ENCODE data around the gene PADI6. TPM values are rescaled to one million over a fixed set of nuclear protein-coding genes. Genes with fewer than 3 reads are reported as not detected.
A peak's percentile ranks its signal among the peaks of the same experiment; 100 is the strongest.

PADI6 gene
- polyA plus RNA-seq, 1 of the 3 experiments (the other 2 are of a cell fraction): not detected

DNA sequence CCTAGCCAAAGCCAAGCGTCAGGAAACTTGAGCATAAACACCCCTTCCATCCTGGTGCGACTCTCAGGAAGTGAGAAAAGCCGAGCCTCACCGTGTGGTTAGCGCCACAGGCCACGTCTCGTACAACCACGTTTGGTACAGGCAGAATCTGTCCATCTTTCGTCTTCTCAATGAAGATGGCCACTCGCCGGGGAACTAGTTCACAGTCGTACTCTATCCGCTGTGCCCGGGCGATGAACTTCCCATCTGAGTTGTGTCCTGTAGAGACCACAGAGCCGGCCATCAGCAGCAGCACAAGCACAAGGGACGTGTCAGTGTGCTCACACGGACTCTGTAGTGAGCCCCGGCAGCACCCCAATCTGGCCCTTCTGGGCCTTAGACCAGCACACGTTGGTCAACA lies 44.4 kb downstream of the PADI6 start:
- ChIA-PET POLR2A (no interaction called here), CTCF (interaction anchor here (1.3 to 1.7 kb wide), 2 partner anchors 10 to 190 kb away, joined by 6 to 9 read pairs; no protein-coding TSS in a partner anchor)
- Histone ChIP-seq H4K20me1 (ENCODE audit: insufficient read depth) (peaks cover 9% of the 10 kb centered on the region; the same call in 1 of the 2 replicates), H3K36me3 (replicated peaks in 1 of 2; ENCODE audit: control insufficient read depth in 1 of 2, insufficient read depth in 2 of 2, low read length in 1 of 2) (peaks cover 78 to 89% of the 10 kb centered on the region in 2 experiments), H3K27ac (ENCODE audit: low read depth in 2 of 2, low read length in 1 of 2) (no peak overlapping the region), H3F3A (replicated peaks; ENCODE audit: insufficient read depth) (peaks cover 12% of the 10 kb centered on the region), H3K27me3 (ENCODE audit: insufficient read depth) (no peaks in the 10 kb centered on the region), H3K4me3 (ENCODE audit: low read depth in 2 of 2, low read length in 1 of 2) (no peak overlapping the region), H3K9ac (no peak overlapping the region), H3K4me1 (ENCODE audit: control insufficient read depth in 1 of 2, insufficient read depth in 2 of 2, low read depth in 1 of 2, low read length in 1 of 2) (no peaks in the 10 kb centered on the region; a peak in 1 of 4 replicates), H3K4me2 (no peak overlapping the region), H3K9me3 (no peaks in the 10 kb centered on the region), H2AFZ (ENCODE audit: low read depth) (no peak overlapping the region), H3K9me2 (no peaks in the 10 kb centered on the region), H3K79me2 (ENCODE audit: insufficient read depth) (peaks cover 34% of the 10 kb centered on the region; the same call in 1 of the 2 replicates)
- 96% methylated on average over 19 of the region's 20 CpGs for WGBS (ENCODE audit: low lambda C conversion rate)
- DNase-seq: no peak
- TF ChIP-seq TCF12 (IDR thresholded peaks at IDR 0.05) (no peak), SMC3 (IDR thresholded peaks at IDR 0.05; ENCODE audit: low read depth, low read length) (no peak)

DNA sequence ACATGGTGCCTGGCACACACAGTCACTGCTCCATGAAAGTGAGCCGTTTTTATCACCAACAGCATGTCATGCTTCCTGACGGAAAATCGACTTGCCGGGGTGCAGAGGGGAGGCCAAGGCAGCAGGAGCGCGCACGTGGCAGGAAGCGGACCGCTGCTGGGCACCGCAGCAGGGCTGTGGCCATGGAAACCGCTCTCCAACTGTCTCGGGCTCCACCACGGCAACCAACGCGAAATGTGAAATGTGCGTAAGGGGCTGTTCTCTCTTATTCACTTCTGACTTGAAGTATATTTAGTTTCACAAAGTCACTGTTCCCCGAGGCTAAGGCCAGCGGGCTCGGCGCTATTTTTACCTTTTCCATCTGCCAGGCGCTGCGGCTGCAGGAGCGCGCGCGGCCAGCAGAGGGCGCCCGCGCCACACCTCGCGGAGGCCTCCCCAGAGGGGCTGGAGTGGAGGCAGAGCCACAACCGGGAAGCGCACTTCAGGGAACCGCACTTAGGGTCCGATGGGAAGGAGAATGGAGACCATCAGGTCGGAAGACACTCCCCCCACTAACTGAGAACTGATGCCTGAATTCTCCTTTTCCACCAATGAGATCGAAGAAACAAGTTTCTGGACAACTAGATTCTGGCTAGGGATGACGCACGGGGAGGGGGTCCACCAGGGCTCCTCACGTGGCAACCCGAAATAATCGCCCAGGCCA lies 47.8 kb downstream of the PADI6 start:
- peaks cover 47% of the 10 kb centered on the region; the same call in 1 of the 2 replicates for H3K79me2 ChIP-seq (ENCODE audit: insufficient read depth)
- peak; percentile 93 for DNase-seq
- no peaks in the 10 kb centered on the region for H3K9me3 ChIP-seq
- peaks cover 0 to 11% of the 10 kb centered on the region in 2 experiments; a peak in 1 of 4 replicates for H3K4me1 ChIP-seq (ENCODE audit: control insufficient read depth in 1 of 2, insufficient read depth in 2 of 2, low read depth in 1 of 2, low read length in 1 of 2)
- POLR2A ChIA-PET: no interaction called here
- H3K36me3 ChIP-seq (replicated peaks in 1 of 2; ENCODE audit: control insufficient read depth in 1 of 2, insufficient read depth in 2 of 2, low read length in 1 of 2): peaks cover 58 to 84% of the 10 kb centered on the region in 2 experiments
- H3K9ac ChIP-seq: no peak overlapping the region
- no peak overlapping the region for H3K27ac ChIP-seq (ENCODE audit: low read depth in 2 of 2, low read length in 1 of 2)
- TF ChIP-seq SMC3 (IDR thresholded peaks at IDR 0.05; ENCODE audit: low read depth, low read length) (peak; percentile 56; the same call in 1 of the 2 replicates), RXRA (IDR thresholded peaks at IDR 0.05; ENCODE audit: borderline replicate concordance, low read depth) (no peak), POLR2AphosphoS5 (IDR thresholded peaks at IDR 0.05; ENCODE audit: low read depth, low read length) (no peak), JUND (IDR thresholded peaks at IDR 0.05) (no peak), PBX3 (IDR thresholded peaks at IDR 0.05) (no peak), RAD21 (IDR thresholded peaks at IDR 0.05; ENCODE audit: low read length) (peak; percentile 76), TEAD4 (IDR thresholded peaks at IDR 0.05; ENCODE audit: borderline replicate concordance, insufficient read depth) (no peak), CTCF (IDR thresholded peaks at IDR 0.05) (peak; percentile 99)
- TF ChIP-seq, protein P1, sequence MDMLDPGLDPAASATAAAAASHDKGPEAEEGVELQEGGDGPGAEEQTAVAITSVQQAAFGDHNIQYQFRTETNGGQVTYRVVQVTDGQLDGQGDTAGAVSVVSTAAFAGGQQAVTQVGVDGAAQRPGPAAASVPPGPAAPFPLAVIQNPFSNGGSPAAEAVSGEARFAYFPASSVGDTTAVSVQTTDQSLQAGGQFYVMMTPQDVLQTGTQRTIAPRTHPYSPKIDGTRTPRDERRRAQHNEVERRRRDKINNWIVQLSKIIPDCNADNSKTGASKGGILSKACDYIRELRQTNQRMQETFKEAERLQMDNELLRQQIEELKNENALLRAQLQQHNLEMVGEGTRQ (IDR thresholded peaks at IDR 0.05; ENCODE audit: borderline replicate concordance, low read depth, low read length): no peak
- H4K20me1 ChIP-seq (ENCODE audit: insufficient read depth): peaks cover 37% of the 10 kb centered on the region
- peak overlapping the region in 1 of 2 experiments; percentile 36; a peak in 1 of 4 replicates for H3K4me3 ChIP-seq (ENCODE audit: low read depth in 2 of 2, low read length in 1 of 2)
- H3K27me3 ChIP-seq (ENCODE audit: insufficient read depth): no peaks in the 10 kb centered on the region
- H3K4me2 ChIP-seq: no peak overlapping the region
- CTCF ChIA-PET: interaction anchor here (0.6 to 1.2 kb wide), 10 partner anchors 13 to 628 kb away, joined by 3 to 8 read pairs (median 4); no protein-coding TSS in a partner anchor
- WGBS (ENCODE audit: low lambda C conversion rate): 47% methylated on average over 36 of the region's 42 CpGs
- H3F3A ChIP-seq (replicated peaks; ENCODE audit: insufficient read depth): peaks cover 27% of the 10 kb centered on the region
- no peaks in the 10 kb centered on the region for H3K9me2 ChIP-seq
- H2AFZ ChIP-seq (ENCODE audit: low read depth): no peak overlapping the region
